HepG2 (cell line): ENCODE results near the gene KIF25. TPM values are rescaled to one million over a fixed set of nuclear protein-coding genes. Genes with fewer than 3 reads are reported as not detected.

Experiments
- HNRNPK ChIP-seq: fragments of 200-400 bp; formaldehyde crosslinking; IDR thresholded peaks from 2 replicates; pipeline ENCODE4 v1.6.1; 2018; ENCODE audit warnings: low read length, low read depth, moderate library complexity, mild to moderate bottlenecking; ENCODE audit not compliant: poor library complexity, severe bottlenecking
- MIER3 ChIP-seq: IDR thresholded peaks from 2 replicates; pipeline ENCODE4 v1.6.1; 2016; ENCODE audit warnings: missing compliant biosample characterization, borderline replicate concordance
- RBAK ChIP-seq: sonication (generic); formaldehyde crosslinking; IDR thresholded peaks from 2 replicates; pipeline ENCODE4 v1.5.1; 2020; ENCODE audit warnings: mild to moderate bottlenecking, missing genetic modification reagents
- SAP130 ChIP-seq: IDR thresholded peaks from 2 replicates; pipeline ENCODE4 v1.6.1; 2016; ENCODE audit warnings: low read depth
- U2AF2 ChIP-seq: fragments of 200-400 bp; formaldehyde crosslinking; IDR thresholded peaks from 2 replicates; pipeline ENCODE4 v1.6.1; 2017; ENCODE audit warnings: low read depth, mild to moderate bottlenecking, low read length
- ZNF326 ChIP-seq: sonication (generic); formaldehyde crosslinking; IDR thresholded peaks from 2 replicates; pipeline ENCODE4 v1.4.0; 2020; ENCODE audit warnings: missing genetic modification reagents, borderline replicate concordance
- polyA plus RNA-seq, 8 experiments: library from polyadenylated mRNA; depleted of rRNA in 3 of 8; stranded (reverse) in 7 of 8; unstranded in 1 of 8; fragments of >200 nt; fragmentation: Illumina TruSeq in 4 of 8; extraction: Trizol in 4 of 8; gene quantifications; 2 replicates each; pipeline versions ENCODE4 v1.2.1 to v1.2.3, GENCODE V29; 2011 to 2016; ENCODE audit warnings: low read depth in 4 of 8, missing spikeins in 1 of 8, mixed read lengths in 1 of 8; ENCODE audit not compliant: insufficient read depth in 1 of 8
- total RNA-seq, 5 experiments: library from RNA; depleted of rRNA; stranded (reverse); fragments of >200 nt; fragmentation: Illumina TruSeq; extraction: Trizol; gene quantifications; 2 replicates each; pipeline ENCODE4 v1.2.3, GENCODE V29; 2016; ENCODE audit warnings: low read depth in 1 of 5
- TF ChIP-seq, protein P1 (sequence below): sonication (generic); formaldehyde crosslinking; IDR thresholded peaks from 2 replicates; pipeline ENCODE4 v1.5.0; 2020; ENCODE audit warnings: missing genetic modification reagents, mild to moderate bottlenecking, borderline replicate concordance
- TF ChIP-seq, protein P2 (sequence below): sonication (generic); formaldehyde crosslinking; IDR thresholded peaks from 2 replicates; pipeline ENCODE4 v1.4.0; 2020; ENCODE audit warnings: missing genetic modification reagents
- TF ChIP-seq, protein P3 (sequence below): sonication (generic); formaldehyde crosslinking; IDR thresholded peaks from 2 replicates; pipeline ENCODE4 v1.8.0; 2022; ENCODE audit warnings: missing genetic modification reagents, mild to moderate bottlenecking, moderate library complexity, borderline replicate concordance
- TF ChIP-seq, protein P4 (sequence below): sonication (generic); formaldehyde crosslinking; conservative IDR thresholded peaks from 2 replicates; pipeline ENCODE4 v1.8.0; 2022; ENCODE audit warnings: low read depth, missing genetic modification reagents
- TF ChIP-seq, protein P5 (sequence below): sonication (generic); formaldehyde crosslinking; IDR thresholded peaks from 2 replicates; pipeline ENCODE4 v1.5.0; 2020; ENCODE audit warnings: mild to moderate bottlenecking, missing genetic modification reagents, moderate library complexity

Gene KIF25
- total and polyA plus RNA-seq, 2 of the 13 experiments (the other 11 are each of a cell fraction or from before 2014, with no cell fraction given): not detected

DNA sequence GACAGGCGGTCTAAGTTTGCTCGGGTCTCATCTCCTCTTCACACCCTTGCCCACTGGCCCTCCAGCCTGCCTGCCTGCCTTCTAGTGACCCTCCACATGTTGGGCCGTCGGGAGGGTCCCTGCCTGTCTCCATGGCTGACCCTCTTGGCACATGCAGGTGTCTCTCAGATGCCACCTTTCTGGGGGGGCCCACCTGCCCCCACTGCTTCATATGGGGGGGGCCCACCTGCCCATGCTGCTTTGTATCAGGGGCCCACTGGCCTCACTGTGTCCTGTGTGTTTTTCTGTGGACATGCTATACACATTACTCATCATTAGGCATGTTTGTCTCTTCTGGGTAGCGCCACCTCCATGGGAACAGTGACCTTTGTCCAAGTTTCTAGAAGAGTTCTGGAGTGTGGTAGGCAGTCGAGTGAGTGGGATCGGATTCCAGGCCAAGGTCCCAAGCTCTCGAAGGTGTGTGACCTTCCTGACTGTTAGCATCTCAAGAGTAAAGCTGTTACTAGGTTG, 40.4 kb upstream of the KIF25 start (continued):
- TF ChIP-seq, protein P1, sequence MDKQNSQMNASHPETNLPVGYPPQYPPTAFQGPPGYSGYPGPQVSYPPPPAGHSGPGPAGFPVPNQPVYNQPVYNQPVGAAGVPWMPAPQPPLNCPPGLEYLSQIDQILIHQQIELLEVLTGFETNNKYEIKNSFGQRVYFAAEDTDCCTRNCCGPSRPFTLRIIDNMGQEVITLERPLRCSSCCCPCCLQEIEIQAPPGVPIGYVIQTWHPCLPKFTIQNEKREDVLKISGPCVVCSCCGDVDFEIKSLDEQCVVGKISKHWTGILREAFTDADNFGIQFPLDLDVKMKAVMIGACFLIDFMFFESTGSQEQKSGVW (CRISPR knock-in tag): 0 out of 2 replicates have a peak, but pooled peaks have one; percentile 60
- 0 out of 2 replicates have a peak, but pooled peaks have one; percentile 48 for TF ChIP-seq MIER3 (CRISPR knock-in tag)
- TF ChIP-seq, protein P2, sequence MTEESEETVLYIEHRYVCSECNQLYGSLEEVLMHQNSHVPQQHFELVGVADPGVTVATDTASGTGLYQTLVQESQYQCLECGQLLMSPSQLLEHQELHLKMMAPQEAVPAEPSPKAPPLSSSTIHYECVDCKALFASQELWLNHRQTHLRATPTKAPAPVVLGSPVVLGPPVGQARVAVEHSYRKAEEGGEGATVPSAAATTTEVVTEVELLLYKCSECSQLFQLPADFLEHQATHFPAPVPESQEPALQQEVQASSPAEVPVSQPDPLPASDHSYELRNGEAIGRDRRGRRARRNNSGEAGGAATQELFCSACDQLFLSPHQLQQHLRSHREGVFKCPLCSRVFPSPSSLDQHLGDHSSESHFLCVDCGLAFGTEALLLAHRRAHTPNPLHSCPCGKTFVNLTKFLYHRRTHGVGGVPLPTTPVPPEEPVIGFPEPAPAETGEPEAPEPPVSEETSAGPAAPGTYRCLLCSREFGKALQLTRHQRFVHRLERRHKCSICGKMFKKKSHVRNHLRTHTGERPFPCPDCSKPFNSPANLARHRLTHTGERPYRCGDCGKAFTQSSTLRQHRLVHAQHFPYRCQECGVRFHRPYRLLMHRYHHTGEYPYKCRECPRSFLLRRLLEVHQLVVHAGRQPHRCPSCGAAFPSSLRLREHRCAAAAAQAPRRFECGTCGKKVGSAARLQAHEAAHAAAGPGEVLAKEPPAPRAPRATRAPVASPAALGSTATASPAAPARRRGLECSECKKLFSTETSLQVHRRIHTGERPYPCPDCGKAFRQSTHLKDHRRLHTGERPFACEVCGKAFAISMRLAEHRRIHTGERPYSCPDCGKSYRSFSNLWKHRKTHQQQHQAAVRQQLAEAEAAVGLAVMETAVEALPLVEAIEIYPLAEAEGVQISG (CRISPR knock-in tag): peak; percentile 16; the same call in 1 of the 2 replicates
- TF ChIP-seq, protein P3, sequence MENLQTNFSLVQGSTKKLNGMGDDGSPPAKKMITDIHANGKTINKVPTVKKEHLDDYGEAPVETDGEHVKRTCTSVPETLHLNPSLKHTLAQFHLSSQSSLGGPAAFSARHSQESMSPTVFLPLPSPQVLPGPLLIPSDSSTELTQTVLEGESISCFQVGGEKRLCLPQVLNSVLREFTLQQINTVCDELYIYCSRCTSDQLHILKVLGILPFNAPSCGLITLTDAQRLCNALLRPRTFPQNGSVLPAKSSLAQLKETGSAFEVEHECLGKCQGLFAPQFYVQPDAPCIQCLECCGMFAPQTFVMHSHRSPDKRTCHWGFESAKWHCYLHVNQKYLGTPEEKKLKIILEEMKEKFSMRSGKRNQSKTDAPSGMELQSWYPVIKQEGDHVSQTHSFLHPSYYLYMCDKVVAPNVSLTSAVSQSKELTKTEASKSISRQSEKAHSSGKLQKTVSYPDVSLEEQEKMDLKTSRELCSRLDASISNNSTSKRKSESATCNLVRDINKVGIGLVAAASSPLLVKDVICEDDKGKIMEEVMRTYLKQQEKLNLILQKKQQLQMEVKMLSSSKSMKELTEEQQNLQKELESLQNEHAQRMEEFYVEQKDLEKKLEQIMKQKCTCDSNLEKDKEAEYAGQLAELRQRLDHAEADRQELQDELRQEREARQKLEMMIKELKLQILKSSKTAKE (CRISPR knock-in tag): no peak
- TF ChIP-seq RBAK (CRISPR knock-in tag): peak; percentile 83; the same call in 1 of the 2 replicates
- TF ChIP-seq, protein P4, sequence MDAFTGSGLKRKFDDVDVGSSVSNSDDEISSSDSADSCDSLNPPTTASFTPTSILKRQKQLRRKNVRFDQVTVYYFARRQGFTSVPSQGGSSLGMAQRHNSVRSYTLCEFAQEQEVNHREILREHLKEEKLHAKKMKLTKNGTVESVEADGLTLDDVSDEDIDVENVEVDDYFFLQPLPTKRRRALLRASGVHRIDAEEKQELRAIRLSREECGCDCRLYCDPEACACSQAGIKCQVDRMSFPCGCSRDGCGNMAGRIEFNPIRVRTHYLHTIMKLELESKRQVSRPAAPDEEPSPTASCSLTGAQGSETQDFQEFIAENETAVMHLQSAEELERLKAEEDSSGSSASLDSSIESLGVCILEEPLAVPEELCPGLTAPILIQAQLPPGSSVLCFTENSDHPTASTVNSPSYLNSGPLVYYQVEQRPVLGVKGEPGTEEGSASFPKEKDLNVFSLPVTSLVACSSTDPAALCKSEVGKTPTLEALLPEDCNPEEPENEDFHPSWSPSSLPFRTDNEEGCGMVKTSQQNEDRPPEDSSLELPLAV (CRISPR knock-in tag): no peak
- TF ChIP-seq U2AF2: no peak
- no peak for TF ChIP-seq ZNF326 (CRISPR knock-in tag)
- TF ChIP-seq, protein P5, sequence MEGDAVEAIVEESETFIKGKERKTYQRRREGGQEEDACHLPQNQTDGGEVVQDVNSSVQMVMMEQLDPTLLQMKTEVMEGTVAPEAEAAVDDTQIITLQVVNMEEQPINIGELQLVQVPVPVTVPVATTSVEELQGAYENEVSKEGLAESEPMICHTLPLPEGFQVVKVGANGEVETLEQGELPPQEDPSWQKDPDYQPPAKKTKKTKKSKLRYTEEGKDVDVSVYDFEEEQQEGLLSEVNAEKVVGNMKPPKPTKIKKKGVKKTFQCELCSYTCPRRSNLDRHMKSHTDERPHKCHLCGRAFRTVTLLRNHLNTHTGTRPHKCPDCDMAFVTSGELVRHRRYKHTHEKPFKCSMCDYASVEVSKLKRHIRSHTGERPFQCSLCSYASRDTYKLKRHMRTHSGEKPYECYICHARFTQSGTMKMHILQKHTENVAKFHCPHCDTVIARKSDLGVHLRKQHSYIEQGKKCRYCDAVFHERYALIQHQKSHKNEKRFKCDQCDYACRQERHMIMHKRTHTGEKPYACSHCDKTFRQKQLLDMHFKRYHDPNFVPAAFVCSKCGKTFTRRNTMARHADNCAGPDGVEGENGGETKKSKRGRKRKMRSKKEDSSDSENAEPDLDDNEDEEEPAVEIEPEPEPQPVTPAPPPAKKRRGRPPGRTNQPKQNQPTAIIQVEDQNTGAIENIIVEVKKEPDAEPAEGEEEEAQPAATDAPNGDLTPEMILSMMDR (CRISPR knock-in tag): no peak
- TF ChIP-seq SAP130 (CRISPR knock-in tag): peak; percentile 22; the same call in 1 of the 2 replicates
- TF ChIP-seq HNRNPK: no peak
